Activated CD4-positive, alpha-beta T cell treated with anti-CD3 and anti-CD28 coated beads for 4 hours (primary cell): Measurements from ENCODE around the gene NSUN3.
"Not testable (repeated sequence)": the region's sequence is repeated elsewhere in the genome, so short reads cannot be mapped to it uniquely, and the experiment has no call there.

Source experiments
- DNase-seq, 2 donors: peaks; one replicate each; pipeline ENCODE4 v3.0.0-alpha.2; 2020

The NSUN3 gene

GRCh38 chr3:94062513-94063404 lies at the start of gene NSUN3, which contains the start of gene DHFR2:
TSS of gene NSUN3 (plus strand) at chr3:94063061. CDS start at chr3:94063127, 66 bp downstream.
TSS of gene DHFR2 (minus strand) at chr3:94062916. CDS start at chr3:94061511, 1,405 bp downstream.
- peak; percentile 78 to 80 for DNase-seq

- DNase-seq, result no peak
Observed at GRCh38 chr3:94015025-94015424, 47.8 kb upstream of the NSUN3 start.

DNA sequence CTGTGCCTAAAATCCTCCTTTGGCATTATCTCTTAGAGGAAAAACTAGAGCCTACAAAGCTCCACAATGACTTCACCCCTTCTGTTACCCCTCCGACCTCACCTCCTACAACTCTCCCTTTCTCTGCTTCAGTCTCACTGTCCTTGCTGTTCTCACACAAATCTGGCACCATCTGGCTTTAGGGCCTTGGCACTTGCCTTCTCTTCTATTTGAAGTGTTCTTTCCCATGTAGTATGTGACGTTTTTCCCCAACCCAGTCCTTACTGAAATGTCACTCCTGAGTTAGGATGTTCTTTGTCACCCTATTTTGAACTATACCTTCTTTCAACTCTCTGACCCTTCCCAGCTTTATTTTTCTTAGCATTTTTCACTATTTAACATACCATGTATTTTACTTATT lies 43.2 kb upstream of the NSUN3 start:
- DNase-seq, result no peak

- DNase-seq, result no peak
Observed at GRCh38 chr3:94020293-94020692, 42.6 kb upstream of the NSUN3 start.

- no peak for DNase-seq
Observed at GRCh38 chr3:94024385-94024784, 38.5 kb upstream of the NSUN3 start.

GRCh38 chr3:94026623-94027022 lies 36.2 kb upstream of the NSUN3 start:
- no peak for DNase-seq

DNA sequence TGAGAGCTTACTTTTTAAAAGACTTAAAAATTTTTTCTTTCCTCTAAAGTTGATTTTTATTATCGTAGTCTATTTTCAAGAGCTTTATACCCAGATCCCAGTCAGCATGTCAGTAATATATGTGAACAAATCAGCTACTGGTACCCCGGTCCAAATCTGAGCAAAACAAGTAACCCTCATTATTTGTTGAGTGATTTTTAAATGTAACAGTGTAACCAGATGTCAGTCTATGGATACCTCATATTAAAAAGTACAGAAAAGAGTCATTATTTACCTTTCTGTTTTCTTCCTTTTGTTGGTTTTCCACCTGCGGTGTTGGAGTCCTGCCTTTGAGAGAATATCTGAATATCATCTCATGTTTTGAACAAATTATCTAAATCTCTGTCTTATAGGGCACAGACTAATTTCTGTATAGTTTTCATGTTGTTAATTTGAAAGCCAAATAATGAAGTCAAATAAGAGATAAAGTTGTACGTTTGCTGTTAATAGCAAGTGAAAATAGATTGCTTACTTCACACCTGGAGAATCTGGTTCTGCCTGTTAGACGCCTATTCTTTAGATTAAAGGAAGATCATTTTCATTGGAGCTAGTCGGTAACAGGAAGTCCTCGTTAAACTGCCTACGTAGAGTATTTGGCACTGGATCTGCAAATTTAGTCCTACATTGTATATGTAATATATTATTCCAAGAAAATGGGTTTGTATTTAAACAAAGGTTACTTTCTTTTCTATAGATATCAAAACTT lies 34.6 kb upstream of the NSUN3 start, which contains the start of gene STX19:
STX19 (minus strand) TSS at position 505 of the 745 bp plus-strand sequence. CDS start 13,328 bp downstream, outside the sequence.
- no peak for DNase-seq

DNA sequence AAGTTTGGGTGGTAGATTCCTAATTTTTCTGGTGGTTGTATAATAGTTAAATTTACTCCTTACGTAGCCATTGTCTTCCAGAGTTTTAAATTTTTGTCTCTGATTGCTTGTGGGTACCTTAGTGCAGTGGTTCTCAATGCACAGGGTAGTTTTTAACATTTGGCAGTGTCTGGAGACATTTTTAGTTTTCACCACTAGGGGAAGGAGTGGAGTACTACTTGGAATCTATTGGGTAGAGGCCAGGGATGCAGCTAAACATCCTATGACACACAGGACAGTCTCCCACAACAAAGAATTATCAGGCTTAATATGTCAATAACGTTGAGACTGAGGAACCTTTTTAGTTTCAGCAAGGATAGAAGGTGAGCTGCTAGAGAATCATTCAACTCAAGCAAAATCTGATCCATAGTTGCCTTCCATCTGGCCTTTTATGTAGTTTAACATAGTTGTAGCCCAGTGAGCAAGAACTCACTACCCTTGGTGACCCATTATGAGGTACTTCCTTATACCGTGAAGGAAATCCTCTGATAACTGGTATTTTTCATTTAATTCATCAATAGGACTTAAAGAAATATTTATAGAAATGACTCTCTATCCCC lies 25.9 kb upstream of the NSUN3 start:
- no peak for DNase-seq

- no peak for DNase-seq
Observed at GRCh38 chr3:94043285-94043684, 19.6 kb upstream of the NSUN3 start.

DNA sequence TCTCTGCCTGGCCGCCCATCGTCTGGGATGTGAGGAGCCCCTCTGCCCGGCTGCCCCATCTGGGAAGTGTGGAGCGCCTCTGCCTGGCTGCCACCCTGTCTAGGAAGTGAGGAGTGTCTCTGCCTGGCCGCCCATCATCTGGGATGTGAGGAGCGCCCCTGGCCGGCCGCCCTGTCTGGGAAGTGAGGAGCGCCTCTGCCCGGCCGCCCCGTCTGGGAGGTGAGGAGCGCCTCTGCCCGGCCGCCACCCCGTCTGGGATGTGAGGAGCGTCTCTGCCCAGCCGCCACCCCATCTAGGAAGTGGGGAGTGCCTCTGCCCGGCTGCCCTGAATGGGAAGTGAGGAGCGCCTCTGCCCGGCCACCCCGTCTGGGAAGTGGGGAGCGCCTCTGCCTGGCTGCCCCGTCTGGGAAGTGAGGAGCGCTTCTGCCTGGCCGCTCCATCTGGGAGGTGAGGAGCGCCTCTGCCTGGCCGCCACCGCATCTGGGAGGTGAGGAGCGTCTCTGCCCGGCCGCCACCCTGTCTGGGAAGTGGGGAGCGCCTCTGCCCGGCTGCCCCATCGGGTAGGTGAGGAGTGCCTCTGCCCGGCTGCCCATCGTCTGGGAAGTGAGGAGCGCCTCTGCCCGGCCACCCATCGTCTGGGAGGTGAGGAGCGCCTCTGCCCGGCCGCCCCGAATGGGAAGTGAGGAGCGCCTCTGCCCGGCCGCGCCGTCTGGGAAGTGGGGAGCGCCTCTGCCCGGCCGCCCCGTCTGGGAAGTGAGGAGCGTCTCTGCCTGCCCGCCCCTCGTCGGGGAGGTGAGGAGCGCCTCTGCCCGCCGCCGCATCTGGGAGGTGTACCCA lies 18.5 kb upstream of the NSUN3 start:
- not testable (repeated sequence) for DNase-seq

DNA sequence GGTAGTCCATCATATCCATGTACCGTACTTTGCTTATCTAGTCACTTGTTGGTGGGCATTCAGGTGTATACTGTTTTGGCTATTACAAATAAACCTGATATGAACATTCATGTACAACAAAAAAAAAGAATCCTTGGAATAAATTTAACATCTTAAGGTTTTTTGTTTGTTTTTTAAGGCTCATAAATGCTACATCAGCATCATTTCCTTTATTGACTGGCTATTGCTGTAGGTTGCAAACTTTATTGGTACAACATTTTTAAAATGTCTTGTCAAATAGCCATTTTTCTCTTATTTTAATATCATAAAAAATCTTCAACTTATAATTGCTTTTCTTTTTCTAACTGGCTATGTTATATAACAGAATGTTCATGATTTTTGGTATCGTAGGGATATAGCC lies 16.3 kb upstream of the NSUN3 start:
- DNase-seq, result no peak

DNA sequence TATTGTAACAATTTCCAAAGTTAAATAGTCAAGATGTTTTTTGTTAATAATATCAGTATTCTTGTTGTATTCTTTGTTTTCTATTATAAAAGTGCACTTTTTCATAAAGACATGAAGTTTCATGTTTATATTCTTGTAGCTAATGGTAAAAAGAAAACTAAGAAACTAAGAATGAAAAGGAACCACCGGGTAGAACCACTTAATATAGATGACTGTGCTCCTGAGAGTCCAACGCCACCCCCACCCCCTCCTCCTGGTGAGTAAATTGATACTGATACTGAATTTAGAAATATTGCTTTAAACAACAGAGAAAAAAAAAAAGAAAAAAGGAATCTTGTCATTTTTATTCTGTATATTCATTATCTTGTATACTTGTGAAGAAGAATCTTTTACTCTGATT lies 13.6 kb upstream of the NSUN3 start:
- no peak for DNase-seq

DNA sequence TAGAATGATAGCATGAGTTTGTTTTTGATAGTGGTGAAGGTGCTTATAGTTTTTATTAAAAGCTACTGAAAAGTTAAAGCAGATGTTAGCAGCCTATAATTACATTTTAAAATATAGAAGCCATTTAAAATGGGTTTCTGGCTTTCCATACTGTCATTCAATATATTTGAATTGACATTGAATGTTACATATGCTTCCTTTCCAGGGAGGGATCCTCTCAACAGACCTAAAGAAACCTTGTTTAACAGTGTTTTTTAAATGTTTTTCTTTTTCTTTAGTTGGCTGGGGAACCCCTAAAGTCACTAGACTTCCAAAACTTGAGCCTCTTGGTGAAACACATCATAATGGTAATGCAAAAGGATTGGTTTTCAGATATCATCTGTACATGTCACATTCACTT lies 12.3 kb upstream of the NSUN3 start:
- DNase-seq, result no peak

DNA sequence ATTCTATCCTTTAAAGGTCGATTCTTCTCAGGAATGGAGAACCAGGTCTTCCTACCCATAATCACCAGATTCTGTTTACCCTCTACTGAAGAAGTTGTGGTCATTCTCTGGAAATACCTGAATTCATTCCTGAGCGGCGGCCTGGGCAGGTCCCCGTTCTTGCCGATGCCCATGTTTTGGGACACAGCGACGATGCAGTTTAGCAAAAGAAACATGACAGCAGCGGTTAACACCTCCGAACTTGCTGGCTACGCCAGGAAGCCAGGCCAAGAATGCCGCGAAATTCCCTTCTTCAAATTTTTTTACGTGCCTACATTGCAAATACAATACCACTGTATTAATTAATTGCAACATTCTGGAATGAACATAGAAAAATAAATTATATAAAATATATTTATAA lies 1.6 kb upstream of the NSUN3 start:
- no peak for DNase-seq

GRCh38 chr3:94063496-94064119 lies 747 bp downstream of the NSUN3 start:
- DNase-seq, result no peak

DNA sequence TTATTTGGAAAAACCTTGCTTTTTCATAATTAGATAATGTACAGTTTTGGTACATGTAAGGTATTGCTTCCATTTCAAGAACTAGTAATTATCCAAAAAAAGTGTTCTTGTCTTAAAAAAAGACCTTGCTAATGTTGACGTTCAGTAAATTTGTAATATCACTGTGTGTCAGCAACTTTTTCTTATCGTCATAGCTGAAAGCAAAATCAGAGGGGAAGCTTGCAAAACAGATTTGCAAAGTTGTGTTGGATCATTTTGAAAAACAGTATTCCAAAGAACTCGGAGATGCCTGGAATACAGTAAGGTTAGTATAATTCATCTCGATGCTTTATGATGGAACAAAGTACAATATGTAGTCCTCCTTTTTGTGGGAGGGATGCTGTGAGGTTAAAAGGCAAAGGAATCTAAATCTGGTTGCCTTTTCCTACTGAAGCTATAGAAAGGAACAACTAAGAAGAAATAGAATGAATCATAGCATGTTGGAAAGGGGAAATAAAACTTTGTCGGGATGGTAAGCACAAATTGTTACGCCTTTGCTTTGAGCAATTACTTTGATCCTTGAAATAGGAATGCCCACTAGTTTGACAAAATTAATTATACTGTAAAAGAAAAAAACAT lies 1.5 kb downstream of the NSUN3 start:
- DNase-seq, result no peak

DNA sequence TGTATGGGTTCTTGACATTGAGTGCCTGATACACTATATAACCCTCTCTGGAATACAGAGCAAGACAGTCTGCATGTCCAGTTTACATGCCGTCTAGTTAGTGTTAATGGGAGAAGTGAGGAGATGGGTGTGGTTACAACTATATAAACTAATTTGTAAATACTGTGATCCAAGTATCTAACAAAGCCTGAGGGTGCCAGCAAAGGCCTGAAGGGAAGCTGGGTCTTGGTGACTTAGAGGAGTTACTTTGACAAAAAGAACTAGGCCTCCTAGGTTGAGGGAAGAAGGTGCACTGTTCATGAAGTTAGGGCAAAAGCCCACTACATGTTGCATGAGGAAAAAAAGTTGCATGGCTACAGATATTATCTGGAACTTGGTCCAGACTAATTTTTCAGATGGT lies 2.3 kb downstream of the NSUN3 start:
- no peak for DNase-seq

GRCh38 chr3:94065819-94066480 lies 3.1 kb downstream of the NSUN3 start:
- no peak for DNase-seq

- DNase-seq, result no peak
Observed at GRCh38 chr3:94066506-94067500, 3.9 kb downstream of the NSUN3 start.
